Glutamatergic neuron (in vitro differentiated cells): Measurements from ENCODE around the gene TCF7L2. TPM values are rescaled to one million over a fixed set of nuclear protein-coding genes. Genes with fewer than 3 reads are reported as not detected.
A peak's percentile ranks its signal among the peaks of the same experiment; 100 is the strongest.

Experiments used
- DNase-seq: peaks from one replicate; pipeline ENCODE4 v3.0.0; 2022
- H3K27ac Mint-ChIP-seq: one replicate; pipeline ENCODE4 v1.8.0; 2020; ENCODE audit warnings: mild to moderate bottlenecking, mixed read lengths, inconsistent platforms; ENCODE audit not compliant: unreplicated experiment
- H3K27me3 Mint-ChIP-seq: one replicate; pipeline ENCODE4 v1.8.0; 2020; ENCODE audit warnings: mild to moderate bottlenecking, moderate library complexity, mixed read lengths, inconsistent platforms; ENCODE audit not compliant: unreplicated experiment
- H3K36me3 Mint-ChIP-seq: one replicate; pipeline ENCODE4 v1.8.0; 2020; ENCODE audit warnings: mild to moderate bottlenecking, mixed read lengths, inconsistent platforms; ENCODE audit not compliant: unreplicated experiment
- H3K4me1 Mint-ChIP-seq: one replicate; pipeline ENCODE4 v1.8.0; 2020; ENCODE audit warnings: mild to moderate bottlenecking, low read depth, mixed read lengths, inconsistent platforms; ENCODE audit not compliant: unreplicated experiment
- H3K4me3 Mint-ChIP-seq: one replicate; pipeline ENCODE4 v1.8.0; 2020; ENCODE audit warnings: mild to moderate bottlenecking, mixed read lengths, inconsistent platforms; ENCODE audit not compliant: unreplicated experiment
- H3K9me3 Mint-ChIP-seq: one replicate; pipeline ENCODE4 v1.8.0; 2020; ENCODE audit warnings: mild to moderate bottlenecking, moderate library complexity, mixed read lengths, inconsistent platforms; ENCODE audit not compliant: unreplicated experiment
- total RNA-seq: library from RNA; stranded (reverse); fragmentation: NEBNext Ultra II Directional; extraction: Animal tissue kit (Norgen Biotek cat#: 25700); gene quantifications from one replicate; pipeline ENCODE4 v1.2.1, GENCODE V29; 2021; ENCODE audit not compliant: unreplicated experiment
- TF ChIP-seq, protein P1 (sequence below): fragments of 200-600 bp; sonication (generic); IDR thresholded peaks from one replicate; pipeline ENCODE4 v1.5.0; 2021; ENCODE audit not compliant: partially characterized antibody, unreplicated experiment

TCF7L2 gene
- total RNA-seq, 1 donor from 2014 or later, result 5.0 TPM

DNA sequence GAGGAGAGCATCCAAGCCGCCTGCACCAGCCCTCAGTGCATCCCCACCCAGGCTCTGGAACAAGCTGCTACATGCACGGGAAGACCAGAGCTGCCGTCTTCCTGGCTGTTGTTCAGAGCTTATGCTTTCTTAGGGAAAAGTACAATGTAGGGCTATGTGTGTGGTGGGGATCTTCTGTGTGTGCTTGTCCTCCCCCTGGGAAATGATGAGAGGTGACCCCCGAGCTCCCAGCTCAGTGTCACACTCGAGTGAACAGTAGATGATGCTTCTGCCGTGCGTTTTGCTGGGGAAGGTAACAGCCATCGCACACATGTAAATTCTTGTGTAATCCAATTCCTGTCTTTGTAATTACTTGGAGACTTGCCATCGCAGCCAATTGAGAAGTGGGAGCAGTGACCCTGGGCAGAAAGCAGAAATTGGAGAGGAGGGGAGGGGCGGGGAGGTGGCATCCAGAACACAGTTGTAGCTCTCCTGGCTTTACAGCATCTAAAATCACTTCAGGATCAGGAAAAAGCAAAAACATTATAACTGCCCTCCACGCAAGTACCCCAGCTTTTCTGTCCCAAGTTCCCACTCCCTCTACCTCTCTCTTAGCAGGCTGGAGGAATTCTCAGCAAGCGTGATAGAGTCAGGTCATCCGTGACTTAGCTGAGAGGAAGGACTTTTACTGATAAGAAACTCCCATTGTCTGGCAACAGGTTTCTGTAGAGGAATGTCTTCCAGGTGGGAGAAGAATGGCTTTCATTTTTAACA is 149.6 kb downstream of the TCF7L2 start:
- no peak for DNase-seq
- H3K4me3 Mint-ChIP-seq, result no peak overlapping the region

DNA sequence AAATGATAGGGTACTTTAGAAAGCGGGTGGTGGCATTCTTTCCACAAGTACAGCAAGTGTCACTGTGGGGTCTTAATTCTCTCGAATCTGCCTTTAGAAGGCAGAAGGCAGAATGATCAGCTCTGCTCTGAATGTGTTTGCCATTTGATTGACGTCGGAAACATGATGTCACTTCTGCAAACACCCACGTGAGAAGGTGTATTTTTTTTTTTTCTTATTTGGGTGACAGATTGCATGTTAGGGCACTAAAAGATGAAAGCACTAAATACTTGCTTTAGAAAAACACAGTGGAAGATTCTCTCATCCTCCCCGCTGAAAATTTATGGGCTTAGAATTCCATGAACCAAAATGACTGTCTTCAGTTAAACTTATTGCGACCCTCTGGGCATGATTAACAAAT is 150.2 kb downstream of the TCF7L2 start:
- no peak overlapping the region for H3K4me3 Mint-ChIP-seq
- H3K36me3 Mint-ChIP-seq, result no peaks in the 10 kb centered on the region
- H3K9me3 Mint-ChIP-seq, result peaks cover 1% of the 10 kb centered on the region
- TF ChIP-seq, protein P1, sequence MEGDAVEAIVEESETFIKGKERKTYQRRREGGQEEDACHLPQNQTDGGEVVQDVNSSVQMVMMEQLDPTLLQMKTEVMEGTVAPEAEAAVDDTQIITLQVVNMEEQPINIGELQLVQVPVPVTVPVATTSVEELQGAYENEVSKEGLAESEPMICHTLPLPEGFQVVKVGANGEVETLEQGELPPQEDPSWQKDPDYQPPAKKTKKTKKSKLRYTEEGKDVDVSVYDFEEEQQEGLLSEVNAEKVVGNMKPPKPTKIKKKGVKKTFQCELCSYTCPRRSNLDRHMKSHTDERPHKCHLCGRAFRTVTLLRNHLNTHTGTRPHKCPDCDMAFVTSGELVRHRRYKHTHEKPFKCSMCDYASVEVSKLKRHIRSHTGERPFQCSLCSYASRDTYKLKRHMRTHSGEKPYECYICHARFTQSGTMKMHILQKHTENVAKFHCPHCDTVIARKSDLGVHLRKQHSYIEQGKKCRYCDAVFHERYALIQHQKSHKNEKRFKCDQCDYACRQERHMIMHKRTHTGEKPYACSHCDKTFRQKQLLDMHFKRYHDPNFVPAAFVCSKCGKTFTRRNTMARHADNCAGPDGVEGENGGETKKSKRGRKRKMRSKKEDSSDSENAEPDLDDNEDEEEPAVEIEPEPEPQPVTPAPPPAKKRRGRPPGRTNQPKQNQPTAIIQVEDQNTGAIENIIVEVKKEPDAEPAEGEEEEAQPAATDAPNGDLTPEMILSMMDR, result no peak
- peaks cover 25% of the 10 kb centered on the region for H3K4me1 Mint-ChIP-seq
- H3K27me3 Mint-ChIP-seq, result no peaks in the 10 kb centered on the region
- no peak overlapping the region for H3K27ac Mint-ChIP-seq
- no peak for DNase-seq

More for the DNA sequence above, 149.6 kb downstream of the TCF7L2 start:
- Mint-ChIP-seq H3K4me1 (peaks cover 22% of the 10 kb centered on the region), H3K27me3 (no peaks in the 10 kb centered on the region), H3K36me3 (no peaks in the 10 kb centered on the region), H3K27ac (no peak overlapping the region), H3K9me3 (peaks cover 1% of the 10 kb centered on the region)
- TF ChIP-seq, protein P1, result no peak

- DNase-seq, result no peak
- Mint-ChIP-seq H3K27me3 (no peaks in the 10 kb centered on the region), H3K36me3 (no peaks in the 10 kb centered on the region), H3K4me1 (peaks cover 25% of the 10 kb centered on the region), H3K9me3 (no peaks in the 10 kb centered on the region), H3K4me3 (no peak overlapping the region), H3K27ac (no peak overlapping the region)
- TF ChIP-seq, protein P1, result no peak
Observed at GRCh38 chr10:113103131-113103840, 153.2 kb downstream of the TCF7L2 start.

DNA sequence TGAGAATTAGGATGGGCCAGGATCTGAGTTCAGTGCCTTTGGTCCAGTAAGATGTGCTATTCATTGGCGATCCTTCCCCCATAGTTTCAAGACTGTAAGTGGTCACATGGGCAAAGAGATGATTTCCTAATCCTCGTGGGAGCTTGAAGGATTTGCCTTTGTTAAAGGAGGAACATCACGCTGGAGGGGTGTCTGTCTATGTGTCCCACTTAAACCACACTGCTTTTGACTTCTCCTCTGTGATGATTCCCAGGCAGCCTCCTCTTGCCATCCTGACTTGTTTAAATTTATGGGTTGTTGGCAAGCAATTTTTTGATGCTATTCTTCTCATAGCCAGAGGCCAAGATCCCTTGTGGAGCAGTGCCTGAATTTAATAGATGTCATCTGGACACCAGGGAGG is 154.0 kb downstream of the TCF7L2 start:
- peak overlapping the region; percentile 45 for H3K4me3 Mint-ChIP-seq
- H3K27me3 Mint-ChIP-seq, result no peaks in the 10 kb centered on the region
- peaks cover 23% of the 10 kb centered on the region for H3K4me1 Mint-ChIP-seq
- H3K27ac Mint-ChIP-seq, result no peak overlapping the region
- H3K36me3 Mint-ChIP-seq, result no peaks in the 10 kb centered on the region
- peaks cover 2% of the 10 kb centered on the region for H3K9me3 Mint-ChIP-seq
- DNase-seq, result no peak
- TF ChIP-seq, protein P1, result no peak
